Astrocyte (in vitro differentiated cells and primary cell): Measurements from ENCODE around the gene GMDS.

Experiments used
- EZH2 ChIP-seq: IDR thresholded peaks from 2 replicates; pipeline ENCODE4 v1.6.1; 2012; ENCODE audit warnings: mild to moderate bottlenecking, low read length, inconsistent platforms; ENCODE audit not compliant: insufficient read depth
- TF ChIP-seq, protein P1 (sequence below): IDR thresholded peaks from 2 replicates; pipeline ENCODE4 v1.5.1; 2011; ENCODE audit warnings: low read depth, mild to moderate bottlenecking, inconsistent platforms, low read length, moderate library complexity; ENCODE audit not compliant: insufficient read depth

DNA sequence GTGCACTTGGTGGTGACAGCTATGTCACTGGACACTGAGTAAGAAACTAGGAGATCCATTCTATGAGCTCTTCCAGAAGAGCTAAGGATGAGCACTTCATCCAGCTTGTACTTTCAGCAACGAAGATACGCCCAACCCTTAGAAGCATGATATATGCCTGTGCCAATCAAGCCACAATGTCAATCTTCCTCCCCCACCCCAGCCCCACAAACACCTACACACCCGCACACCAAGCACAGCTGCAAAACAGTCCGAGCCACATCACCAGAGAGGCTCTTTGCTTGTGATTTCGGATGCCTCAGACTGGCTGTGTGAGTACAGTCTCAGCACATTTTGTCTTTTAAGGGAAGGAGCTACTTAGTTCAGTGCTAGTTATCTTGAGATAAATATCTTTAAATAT, 375.2 kb downstream of the GMDS start:
- TF ChIP-seq, protein P1, sequence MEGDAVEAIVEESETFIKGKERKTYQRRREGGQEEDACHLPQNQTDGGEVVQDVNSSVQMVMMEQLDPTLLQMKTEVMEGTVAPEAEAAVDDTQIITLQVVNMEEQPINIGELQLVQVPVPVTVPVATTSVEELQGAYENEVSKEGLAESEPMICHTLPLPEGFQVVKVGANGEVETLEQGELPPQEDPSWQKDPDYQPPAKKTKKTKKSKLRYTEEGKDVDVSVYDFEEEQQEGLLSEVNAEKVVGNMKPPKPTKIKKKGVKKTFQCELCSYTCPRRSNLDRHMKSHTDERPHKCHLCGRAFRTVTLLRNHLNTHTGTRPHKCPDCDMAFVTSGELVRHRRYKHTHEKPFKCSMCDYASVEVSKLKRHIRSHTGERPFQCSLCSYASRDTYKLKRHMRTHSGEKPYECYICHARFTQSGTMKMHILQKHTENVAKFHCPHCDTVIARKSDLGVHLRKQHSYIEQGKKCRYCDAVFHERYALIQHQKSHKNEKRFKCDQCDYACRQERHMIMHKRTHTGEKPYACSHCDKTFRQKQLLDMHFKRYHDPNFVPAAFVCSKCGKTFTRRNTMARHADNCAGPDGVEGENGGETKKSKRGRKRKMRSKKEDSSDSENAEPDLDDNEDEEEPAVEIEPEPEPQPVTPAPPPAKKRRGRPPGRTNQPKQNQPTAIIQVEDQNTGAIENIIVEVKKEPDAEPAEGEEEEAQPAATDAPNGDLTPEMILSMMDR: no peak
- no peak for TF ChIP-seq EZH2
